Activated CD8-positive, alpha-beta memory T cell treated with anti-CD3 and anti-CD28 coated beads for 48 hours (primary cell): ENCODE results near the gene GRIA3.
"Not testable (repeated sequence)": the region's sequence is repeated elsewhere in the genome, so short reads cannot be mapped to it uniquely, and the experiment has no call there.

Source experiments
- DNase-seq, 3 experiments: peaks; one replicate each; pipeline ENCODE4 v3.0.0-alpha.2; 2020; ENCODE audit warnings: low read depth in 2 of 3, low spot score in 2 of 3

GRIA3 gene

DNA sequence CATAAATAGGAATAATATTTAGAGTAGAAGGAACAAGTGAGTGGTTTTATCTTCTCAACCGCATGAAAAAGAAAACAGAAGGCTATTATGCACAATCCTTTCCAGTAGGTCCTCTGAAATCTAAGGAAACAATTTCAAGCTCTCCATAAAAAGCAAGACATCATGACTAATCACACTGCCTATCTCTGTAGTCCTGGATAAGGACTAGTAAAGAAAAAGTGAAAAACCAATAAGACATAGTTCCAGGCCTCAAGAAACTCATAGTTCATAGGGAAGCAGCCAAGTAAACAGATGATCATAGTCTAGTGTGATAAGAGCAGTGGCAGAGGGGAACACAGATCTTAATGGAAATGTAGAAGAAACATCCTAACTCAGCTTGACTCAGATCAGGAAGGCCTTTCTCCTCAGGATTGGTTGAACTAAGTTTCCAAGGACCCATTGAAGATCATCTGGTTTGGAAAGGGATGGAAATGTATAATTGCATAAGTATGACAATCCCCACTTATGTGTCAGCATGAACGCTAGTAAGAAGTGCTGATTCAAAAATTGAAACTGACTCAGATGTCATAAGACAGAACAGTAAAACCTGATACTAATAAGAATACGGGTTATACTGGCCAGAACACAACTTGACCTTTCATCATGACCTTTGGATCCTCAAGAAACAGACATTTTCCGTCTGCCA is 155.3 kb downstream of the GRIA3 start:
- DNase-seq: no peak

- DNase-seq: no peak
These were observed 156.6 kb downstream of the GRIA3 start for GRCh38 chrX:123340696-123341095.

- no peak for DNase-seq
These were observed 164.4 kb downstream of the GRIA3 start for GRCh38 chrX:123348468-123348867.

GRCh38 chrX:123350226-123350625 is 166.1 kb downstream of the GRIA3 start:
- DNase-seq: no peak

GRCh38 chrX:123357941-123358340 is 173.9 kb downstream of the GRIA3 start:
- no peak for DNase-seq

- DNase-seq: no peak
These were observed 174.4 kb downstream of the GRIA3 start for GRCh38 chrX:123358457-123358856.

- DNase-seq: no peak
These were observed 177.3 kb downstream of the GRIA3 start for GRCh38 chrX:123361371-123361770.

- DNase-seq: not testable (repeated sequence)
These were observed 202.1 kb downstream of the GRIA3 start for GRCh38 chrX:123386196-123386595.

DNA sequence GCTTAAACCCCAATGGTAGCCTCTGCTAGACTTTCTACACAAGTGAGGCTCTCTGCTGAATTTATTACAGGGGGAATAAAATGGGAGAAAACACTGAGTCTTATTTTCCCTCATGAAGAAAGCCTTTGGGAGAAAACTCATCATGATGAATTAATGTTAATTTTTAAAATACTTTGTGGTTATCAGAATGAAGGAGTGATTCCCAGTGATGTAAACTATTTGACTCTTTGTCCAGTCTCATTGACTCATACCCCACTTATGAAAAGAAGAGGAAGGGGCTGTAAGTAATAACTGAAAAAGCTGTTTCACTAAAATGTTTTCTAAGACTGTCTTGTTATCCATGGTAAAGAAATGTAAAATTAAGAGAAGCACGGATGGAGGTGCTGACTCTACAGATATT is 208.8 kb downstream of the GRIA3 start:
- no peak for DNase-seq

DNA sequence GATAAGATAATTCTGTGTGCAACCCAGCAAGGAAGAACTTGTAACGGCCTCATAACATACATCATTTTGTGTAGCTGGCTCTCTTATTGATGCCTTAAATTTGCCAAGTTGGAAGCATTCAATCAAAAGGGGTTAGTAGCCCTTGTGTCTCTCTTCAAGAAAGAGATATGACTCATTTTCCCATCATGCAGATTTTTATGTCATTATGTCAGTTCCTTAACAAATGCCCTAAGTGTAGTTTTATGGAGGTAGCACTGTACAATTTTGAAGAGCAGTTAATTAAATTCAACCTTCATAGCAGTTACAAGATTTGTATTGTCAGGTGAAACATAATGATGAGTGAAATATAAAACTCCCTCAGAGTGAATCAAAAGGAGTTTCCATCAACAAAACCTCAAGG is 215.6 kb downstream of the GRIA3 start:
- DNase-seq: no peak

GRCh38 chrX:123405231-123405630 is 221.2 kb downstream of the GRIA3 start:
- DNase-seq: no peak

GRCh38 chrX:123408821-123409737 is 225.0 kb downstream of the GRIA3 start:
- DNase-seq: no peak

- no peak for DNase-seq
These were observed 238.8 kb downstream of the GRIA3 start for GRCh38 chrX:123422875-123423274.

DNA sequence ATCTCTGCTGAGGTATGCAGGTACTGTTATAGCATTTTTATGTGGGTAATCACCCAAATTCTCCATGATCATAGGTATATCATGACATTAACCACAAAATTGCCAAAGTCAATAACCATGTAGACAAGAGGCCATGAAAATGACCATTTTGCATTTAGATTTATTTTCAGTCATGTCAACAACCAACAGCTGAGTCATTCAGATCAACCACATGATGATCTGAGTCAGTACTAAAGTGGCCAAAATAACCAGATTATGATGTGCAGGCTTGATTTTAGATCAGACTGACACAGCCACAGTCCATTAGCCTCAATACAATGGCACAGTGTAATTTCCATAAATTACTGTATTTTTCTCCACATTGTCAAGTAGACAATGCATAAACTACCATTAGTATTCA is 240.5 kb downstream of the GRIA3 start:
- no peak for DNase-seq

- DNase-seq: no peak
These were observed 241.4 kb downstream of the GRIA3 start for GRCh38 chrX:123425471-123425870.

DNA sequence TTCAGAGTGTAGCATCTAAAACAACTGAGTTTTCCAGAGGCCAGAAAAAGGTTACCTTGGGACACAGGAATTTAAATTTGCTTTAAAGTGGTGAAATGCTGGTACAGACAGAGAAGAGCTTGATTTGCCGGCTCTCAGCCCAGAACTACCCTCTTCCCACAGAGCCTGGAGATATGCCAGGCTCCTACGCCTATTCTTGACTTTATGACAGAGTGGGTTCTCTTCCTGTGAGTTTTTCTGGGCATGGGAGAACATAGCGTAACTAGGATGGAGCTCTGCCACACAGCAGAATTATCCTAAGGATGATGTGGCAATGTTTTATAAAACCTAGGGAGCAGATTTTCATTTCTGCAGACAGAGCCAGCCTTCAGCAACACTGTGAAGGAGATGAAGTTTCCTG is 241.8 kb downstream of the GRIA3 start:
- DNase-seq: no peak

DNA sequence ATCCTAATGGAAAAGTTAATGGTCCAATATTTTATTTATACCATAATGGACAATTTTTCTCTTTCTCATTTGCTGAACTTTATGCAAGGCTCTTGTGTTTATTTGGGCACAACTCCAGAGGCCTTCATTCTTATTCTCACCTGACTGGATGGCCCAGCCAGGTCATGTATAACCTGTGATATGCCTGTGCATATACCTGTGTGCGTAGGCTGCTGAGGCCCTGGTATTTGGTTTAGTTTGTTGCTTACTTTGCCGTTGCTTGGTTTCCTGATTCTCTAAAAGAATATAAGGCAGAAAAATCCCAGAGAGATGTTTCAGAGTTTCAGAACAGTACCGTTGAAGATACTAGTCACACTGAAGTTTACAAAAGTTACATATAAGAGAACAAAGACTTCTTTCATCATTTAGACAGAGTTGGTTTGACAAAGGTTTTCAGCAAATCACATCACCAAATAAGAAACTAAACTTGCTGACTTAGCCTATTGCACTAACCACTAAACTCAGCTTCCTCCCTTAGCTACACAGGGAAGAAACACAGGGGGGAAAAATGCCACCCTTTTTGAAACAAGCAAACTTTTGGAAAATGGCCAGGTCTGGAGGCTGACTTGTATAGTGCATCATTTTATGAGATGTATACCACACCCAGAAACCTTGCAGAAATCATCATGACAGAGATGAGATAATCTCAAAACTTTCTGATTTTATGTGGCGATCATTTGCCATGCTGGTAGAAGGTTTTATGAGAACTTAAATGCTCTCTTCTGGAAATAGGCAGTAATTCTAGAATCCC is 248.5 kb downstream of the GRIA3 start:
- DNase-seq: no peak

- no peak for DNase-seq
These were observed 252.5 kb downstream of the GRIA3 start for GRCh38 chrX:123436512-123437136.

DNA sequence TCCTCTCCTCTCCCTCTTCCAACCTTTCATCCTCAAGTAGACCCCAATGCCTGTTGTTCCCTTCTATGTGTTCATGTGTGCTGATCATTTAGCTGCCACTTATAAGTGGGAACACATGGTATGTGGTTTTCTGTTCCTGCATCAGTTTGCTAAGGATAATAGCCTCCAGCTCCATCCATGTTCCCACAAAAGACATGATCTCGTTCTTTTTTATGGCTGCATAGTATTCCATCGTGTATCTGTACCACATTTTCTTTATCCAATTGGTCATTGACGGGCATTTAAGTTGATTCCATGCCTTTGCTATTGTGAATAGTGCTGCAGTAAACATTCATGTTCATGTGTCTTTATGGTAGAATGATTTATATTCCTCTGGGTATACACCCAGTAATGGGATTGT is 255.8 kb downstream of the GRIA3 start:
- not testable (repeated sequence) for DNase-seq

GRCh38 chrX:123442764-123443163 is 258.7 kb downstream of the GRIA3 start:
- DNase-seq: no peak

GRCh38 chrX:123447506-123447905 is 263.4 kb downstream of the GRIA3 start:
- DNase-seq: no peak
